HTERT RPE-1 (cell line): ENCODE data around the gene DCAF5.

Experiments
- in situ Hi-C: fragments of 300-500 bp; cut with MboI; formaldehyde crosslinking; loops from 4 replicates; pipeline ENCODE4 v1.14.3; 2020; ENCODE audit warnings: low sequenced_read_pairs

DCAF5 gene

DNA sequence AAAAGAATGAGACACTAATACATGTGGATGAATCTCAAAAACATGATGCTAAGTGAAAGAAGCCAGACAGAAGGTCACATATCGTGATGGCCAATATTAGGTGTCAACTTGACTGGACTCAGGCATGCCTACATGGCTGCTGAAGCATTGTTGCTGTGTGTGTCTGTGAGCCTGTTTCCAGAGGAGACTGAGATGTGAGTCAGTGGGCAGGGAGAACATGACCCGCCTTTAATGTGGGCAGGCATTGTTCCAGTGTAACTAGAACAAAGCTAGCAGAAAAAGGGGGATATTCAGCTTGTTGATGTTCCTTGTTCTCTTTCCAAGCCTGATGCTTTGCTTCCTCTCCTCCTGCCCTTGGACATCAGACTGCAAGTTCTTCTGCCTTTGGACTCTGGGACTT is 47.6 kb downstream of the DCAF5 start:
- in situ Hi-C loops, result no loop called here

GRCh38 chr14:69101331-69101826 is 51.5 kb downstream of the DCAF5 start:
- in situ Hi-C loops, result no loop called here

- in situ Hi-C loops, result no loop called here
Observed at GRCh38 chr14:69097974-69098373, 54.9 kb downstream of the DCAF5 start.

- in situ Hi-C loops, result no loop called here
Observed at GRCh38 chr14:69096781-69097475, 56.0 kb downstream of the DCAF5 start.

GRCh38 chr14:69096246-69096645 is 56.7 kb downstream of the DCAF5 start:
- in situ Hi-C loops, result no loop called here

DNA sequence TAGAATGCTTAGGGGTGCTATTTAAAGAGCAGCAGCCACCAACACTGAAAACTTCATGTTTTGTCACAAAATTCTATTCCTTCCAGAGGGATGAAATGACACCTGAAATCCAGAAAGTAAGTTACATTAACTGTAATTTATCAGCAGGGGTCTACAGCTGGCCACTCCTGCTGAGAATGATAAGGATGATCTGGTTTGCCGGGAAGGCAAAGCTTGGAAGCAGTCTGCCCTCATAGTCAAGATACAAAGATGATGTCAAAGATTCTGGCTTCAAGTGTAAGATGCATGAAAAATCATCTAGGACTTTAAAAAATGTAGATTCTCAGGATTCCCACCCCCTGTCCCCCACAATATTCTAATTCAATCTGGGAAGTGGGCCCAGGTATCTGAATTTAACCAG is 58.4 kb downstream of the DCAF5 start:
- in situ Hi-C loops, result no loop called here

DNA sequence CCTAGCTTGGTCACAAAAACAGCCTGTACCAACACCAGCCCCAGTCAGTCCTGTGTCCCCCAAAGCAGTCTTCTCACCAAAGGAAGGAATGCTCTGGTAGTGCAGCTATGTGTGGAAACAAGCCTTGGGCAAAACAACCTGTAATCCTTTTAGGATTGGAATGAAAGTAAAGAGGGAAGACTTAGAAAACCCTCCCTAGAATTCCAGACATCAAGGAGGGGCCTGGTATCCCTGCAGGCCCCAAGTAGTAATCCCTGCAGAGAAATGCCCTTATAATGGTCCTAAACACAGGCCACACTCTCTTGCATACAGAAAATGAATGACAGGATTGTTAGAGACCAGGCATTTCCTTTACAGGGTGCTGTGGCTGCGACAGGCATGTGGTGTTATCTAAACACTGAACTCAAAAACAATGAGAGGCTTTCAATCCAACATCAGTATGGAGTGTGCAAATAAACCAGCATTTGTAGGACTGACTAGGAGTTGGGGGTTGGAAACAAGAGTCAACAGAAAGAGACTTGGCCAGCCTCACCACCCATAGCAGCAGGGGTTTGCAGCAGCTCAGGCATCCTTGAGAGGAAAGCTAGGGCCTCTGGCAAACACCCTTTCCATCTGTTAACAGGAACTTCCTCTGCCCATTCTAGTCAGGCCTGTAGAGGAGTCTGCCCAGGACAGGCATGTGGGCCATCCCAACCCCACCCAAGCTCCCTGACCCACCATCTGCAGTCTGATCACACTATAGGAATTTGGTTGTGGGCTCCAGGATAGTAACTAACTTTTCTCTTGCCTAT is 59.1 kb downstream of the DCAF5 start:
- in situ Hi-C loops, result no loop called here

- in situ Hi-C loops, result no loop called here
Observed at GRCh38 chr14:69092840-69093422, 60.0 kb downstream of the DCAF5 start.

DNA sequence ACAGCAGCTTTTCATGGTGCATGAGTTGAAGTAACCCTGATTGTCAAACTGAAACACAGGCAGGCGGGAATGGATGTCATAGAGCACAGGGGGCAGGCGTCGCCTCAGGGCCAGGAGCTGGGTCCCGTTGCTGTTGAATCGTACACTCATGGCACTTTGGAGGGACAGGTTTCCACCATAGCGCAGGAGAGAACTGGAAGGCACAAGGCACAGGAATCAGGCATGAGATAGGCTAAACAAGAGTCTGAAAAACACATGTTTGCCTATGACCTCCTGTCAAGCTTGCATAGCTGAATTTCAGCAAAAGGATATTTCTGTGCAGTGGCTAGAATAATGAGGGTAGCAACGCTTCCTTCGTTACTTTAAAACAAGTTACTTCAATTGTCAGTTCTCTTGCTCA is 61.2 kb downstream of the DCAF5 start:
- in situ Hi-C loops, result no loop called here

DNA sequence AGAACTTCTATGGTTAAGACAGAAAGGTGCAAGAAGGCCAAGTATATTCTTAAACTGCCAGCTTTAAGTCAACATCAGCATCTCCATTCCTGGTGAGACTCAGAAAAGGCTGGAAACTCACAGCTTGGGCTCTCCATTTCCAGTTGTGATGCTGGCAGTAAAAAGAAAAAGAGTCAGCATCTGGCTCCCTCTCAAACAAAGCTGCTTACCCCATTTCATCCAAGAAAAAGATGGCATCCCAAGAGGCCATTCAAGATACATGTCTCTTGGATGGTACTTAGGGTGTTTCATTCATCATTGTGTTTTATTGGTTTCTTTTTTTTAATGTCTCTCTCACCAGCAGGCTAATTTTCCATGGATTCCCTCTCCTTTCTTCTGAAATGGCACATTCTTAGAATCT is 61.9 kb downstream of the DCAF5 start:
- in situ Hi-C loops, result no loop called here

- in situ Hi-C loops, result no loop called here
Observed at GRCh38 chr14:69090187-69090789, 62.6 kb downstream of the DCAF5 start.

DNA sequence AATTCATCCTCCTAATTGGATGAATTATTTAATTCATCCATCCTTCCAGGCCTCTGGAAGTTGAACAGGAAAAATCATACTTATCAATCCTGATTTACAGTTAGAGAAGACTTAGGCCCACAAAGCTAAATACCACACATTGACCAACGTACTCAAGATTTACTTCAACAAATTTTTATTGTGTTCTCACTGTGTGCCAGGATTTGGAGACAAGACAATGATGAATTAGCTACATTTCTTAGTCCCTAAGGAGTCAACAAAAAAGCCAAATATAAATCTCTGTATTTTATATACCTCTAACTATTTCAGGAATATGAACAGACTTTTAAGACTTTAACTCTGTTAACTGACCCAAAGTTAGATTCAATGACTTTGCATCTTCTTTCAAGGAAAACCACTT is 63.9 kb downstream of the DCAF5 start:
- in situ Hi-C loops, result no loop called here

GRCh38 chr14:69088586-69088985 is 64.3 kb downstream of the DCAF5 start:
- in situ Hi-C loops, result no loop called here

DNA sequence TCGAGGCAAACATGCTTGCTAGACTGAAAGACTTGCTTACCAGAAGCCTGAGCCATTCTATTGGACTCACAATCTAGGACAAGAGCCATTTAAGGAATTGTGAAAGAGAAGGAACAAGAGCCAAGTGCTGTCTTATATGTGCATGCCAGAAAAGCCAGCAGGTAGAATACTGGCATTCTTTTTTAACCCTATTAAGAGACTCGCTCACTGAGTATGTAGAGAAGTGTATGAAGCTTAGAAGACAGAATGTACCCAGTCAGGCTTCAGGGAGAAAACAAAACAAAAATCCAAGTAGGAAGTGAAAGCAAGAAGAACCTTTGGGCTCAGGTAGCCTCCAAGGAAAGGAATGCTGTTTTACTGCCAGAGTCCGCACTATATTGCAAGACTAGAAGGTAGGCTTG is 65.9 kb downstream of the DCAF5 start:
- in situ Hi-C loops, result no loop called here

GRCh38 chr14:69086537-69086936 is 66.4 kb downstream of the DCAF5 start:
- in situ Hi-C loops, result no loop called here

- in situ Hi-C loops, result no loop called here
Observed at GRCh38 chr14:69084023-69084422, 68.9 kb downstream of the DCAF5 start.

- in situ Hi-C loops, result no loop called here
Observed at GRCh38 chr14:69083181-69083580, 69.7 kb downstream of the DCAF5 start.

GRCh38 chr14:69081271-69081670 is 71.6 kb downstream of the DCAF5 start:
- in situ Hi-C loops, result no loop called here

GRCh38 chr14:69079747-69080146 is 73.2 kb downstream of the DCAF5 start:
- in situ Hi-C loops, result no loop called here

GRCh38 chr14:69079188-69079742 is 73.7 kb downstream of the DCAF5 start:
- in situ Hi-C loops, result no loop called here

- in situ Hi-C loops, result no loop called here
Observed at GRCh38 chr14:69077841-69078240, 75.1 kb downstream of the DCAF5 start.
